Measurements from ENCODE around the gene MAD1L1.
"Not testable (repeated sequence)": the region's sequence is repeated elsewhere in the genome, so short reads cannot be mapped to it uniquely, and the experiment has no call there.

MAD1L1 gene

DNA sequence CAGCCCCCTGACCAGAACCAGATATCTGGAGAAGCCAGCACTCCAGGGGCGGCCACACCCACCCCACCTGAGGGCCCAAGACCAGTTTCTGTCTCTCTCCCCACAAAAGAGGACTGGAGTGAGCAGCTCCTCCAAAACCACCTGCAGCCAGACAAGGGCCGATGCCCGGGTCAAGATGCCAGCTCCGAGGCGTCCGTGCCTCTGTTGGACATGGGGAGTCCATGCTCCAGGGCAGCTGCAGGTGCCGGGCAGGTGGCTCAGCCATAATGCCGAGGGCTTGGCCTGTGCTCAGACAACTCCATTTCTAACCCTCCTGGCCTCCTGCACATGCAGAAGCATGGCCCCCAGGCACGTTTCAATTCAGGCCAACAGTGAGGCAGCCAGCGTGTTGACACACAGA is 234.6 kb downstream of the MAD1L1 start:
- H3K27ac Mint-ChIP-seq = no peak overlapping the region
- no peak overlapping the region for H3K4me3 Mint-ChIP-seq
- TF ChIP-seq, protein P1, sequence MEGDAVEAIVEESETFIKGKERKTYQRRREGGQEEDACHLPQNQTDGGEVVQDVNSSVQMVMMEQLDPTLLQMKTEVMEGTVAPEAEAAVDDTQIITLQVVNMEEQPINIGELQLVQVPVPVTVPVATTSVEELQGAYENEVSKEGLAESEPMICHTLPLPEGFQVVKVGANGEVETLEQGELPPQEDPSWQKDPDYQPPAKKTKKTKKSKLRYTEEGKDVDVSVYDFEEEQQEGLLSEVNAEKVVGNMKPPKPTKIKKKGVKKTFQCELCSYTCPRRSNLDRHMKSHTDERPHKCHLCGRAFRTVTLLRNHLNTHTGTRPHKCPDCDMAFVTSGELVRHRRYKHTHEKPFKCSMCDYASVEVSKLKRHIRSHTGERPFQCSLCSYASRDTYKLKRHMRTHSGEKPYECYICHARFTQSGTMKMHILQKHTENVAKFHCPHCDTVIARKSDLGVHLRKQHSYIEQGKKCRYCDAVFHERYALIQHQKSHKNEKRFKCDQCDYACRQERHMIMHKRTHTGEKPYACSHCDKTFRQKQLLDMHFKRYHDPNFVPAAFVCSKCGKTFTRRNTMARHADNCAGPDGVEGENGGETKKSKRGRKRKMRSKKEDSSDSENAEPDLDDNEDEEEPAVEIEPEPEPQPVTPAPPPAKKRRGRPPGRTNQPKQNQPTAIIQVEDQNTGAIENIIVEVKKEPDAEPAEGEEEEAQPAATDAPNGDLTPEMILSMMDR (IDR thresholded peaks at IDR 0.05) = no peak
- no peaks in the 10 kb centered on the region for H3K9me3 Mint-ChIP-seq
- no peak for DNase-seq
- H3K36me3 Mint-ChIP-seq (ENCODE audit: low read depth) = no peaks in the 10 kb centered on the region
- peaks cover 36% of the 10 kb centered on the region for H3K4me1 Mint-ChIP-seq
- H3K27me3 Mint-ChIP-seq (ENCODE audit: low read depth, poor library complexity) = peaks cover 7% of the 10 kb centered on the region

DNA sequence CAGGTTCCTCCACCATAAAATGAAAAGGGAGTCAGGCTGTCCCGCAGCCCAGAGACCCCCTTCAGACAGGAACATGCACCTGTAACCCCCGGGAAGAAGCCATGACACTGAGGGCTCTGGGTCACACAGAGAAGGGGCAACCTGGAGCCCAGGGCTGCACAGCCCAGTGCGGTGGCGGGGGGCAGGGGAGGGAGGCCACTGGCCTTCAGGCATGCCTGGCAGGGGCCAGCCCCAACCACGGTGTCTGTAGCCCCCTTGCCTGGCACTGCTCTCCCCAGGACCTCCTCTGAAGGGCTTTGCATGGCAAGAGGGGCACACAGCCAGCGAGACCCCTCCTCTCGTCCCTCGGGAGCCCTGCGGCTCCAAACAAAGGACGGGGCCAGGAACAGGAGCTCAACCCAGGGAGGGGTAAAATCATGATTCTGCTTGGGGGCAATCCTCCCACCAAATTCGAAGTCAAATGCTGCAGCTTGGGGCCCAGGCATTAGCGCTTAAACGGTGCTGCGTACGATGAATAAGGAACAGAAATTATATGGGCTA is 235.1 kb downstream of the MAD1L1 start:
- no peaks in the 10 kb centered on the region for H3K36me3 Mint-ChIP-seq (ENCODE audit: low read depth)
- H3K4me1 Mint-ChIP-seq = peaks cover 31% of the 10 kb centered on the region
- DNase-seq = no peak
- no peak overlapping the region for H3K27ac Mint-ChIP-seq
- no peak overlapping the region for H3K4me3 Mint-ChIP-seq
- TF ChIP-seq, protein P1 (IDR thresholded peaks at IDR 0.05) = no peak
- H3K9me3 Mint-ChIP-seq = no peaks in the 10 kb centered on the region
- peaks cover 7% of the 10 kb centered on the region for H3K27me3 Mint-ChIP-seq (ENCODE audit: low read depth, poor library complexity)

DNA sequence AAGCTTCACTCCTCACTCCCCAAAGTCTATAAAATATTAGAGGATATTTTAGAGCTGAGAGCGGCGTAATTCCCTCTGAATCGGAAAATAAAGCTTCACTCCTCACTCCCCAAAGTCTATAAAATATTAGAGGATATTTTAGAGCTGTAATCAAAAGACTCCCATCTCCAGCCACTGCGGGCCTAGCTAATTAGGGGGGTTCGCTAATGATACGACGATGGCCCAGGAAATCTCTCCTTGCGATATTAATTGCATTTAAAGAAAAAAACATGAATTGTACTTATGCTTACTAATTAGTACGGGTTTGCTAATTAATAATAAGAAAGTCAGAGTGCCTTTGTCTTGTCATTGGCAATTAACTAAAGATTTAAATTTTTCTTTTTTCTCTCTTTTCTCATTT is 235.9 kb downstream of the MAD1L1 start:
- Mint-ChIP-seq H3K4me3 (no peak overlapping the region), H3K36me3 (ENCODE audit: low read depth) (no peaks in the 10 kb centered on the region), H3K27me3 (ENCODE audit: low read depth, poor library complexity) (peaks cover 7% of the 10 kb centered on the region), H3K4me1 (peaks cover 23% of the 10 kb centered on the region), H3K9me3 (no peaks in the 10 kb centered on the region), H3K27ac (no peak overlapping the region)
- TF ChIP-seq, protein P1 (IDR thresholded peaks at IDR 0.05) = no peak
- DNase-seq = no peak

DNA sequence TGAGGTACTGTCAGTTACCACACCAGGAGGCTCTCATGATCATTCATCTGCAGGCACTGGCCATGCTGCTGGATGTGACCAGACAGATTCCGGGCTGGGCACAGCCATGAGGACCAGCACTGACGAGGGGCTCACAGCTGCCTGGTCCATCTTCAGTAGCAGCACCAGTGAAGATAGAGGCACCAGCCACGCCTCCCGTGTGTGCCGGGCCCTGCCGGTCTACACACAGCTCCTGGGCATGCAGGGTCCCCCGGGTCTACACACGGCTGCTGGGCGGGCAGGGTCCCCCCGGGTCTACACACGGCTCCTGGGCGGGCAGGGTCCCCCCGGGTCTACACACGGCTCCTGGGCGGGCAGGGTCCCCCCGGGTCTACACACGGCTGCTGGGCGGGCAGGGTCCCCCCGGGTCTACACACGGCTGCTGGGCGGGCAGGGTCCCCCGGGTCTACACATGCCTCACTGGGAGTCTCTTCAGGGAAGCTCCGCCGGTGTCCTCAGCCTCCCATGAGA is 236.8 kb downstream of the MAD1L1 start:
- not testable (repeated sequence) for H3K27ac Mint-ChIP-seq; H3K36me3 Mint-ChIP-seq (ENCODE audit: low read depth); H3K27me3 Mint-ChIP-seq (ENCODE audit: low read depth, poor library complexity); H3K9me3 Mint-ChIP-seq; DNase-seq; H3K4me3 Mint-ChIP-seq
- peaks cover 21% of the 10 kb centered on the region for H3K4me1 Mint-ChIP-seq

DNA sequence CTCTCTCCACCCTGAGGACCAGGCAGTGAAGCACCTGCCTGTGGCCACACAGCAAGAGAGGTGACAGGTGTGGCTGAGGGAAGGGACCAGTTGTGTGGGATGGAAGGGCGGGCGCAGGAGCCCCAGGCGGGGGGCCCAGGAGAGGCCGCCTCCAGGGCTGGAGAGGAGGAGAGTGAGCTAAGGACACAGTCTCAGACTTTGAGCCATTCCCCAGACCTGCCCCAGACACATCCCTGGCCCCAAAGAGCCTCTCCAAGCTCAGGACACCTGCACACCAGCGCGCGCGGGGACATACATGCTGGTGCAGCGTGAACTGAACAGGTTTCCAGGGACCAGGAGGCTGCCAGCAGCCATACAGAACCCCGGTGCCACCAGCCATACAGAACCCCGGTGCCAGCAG is 237.3 kb downstream of the MAD1L1 start:
- H3K36me3 Mint-ChIP-seq (ENCODE audit: low read depth) = no peaks in the 10 kb centered on the region
- no peak overlapping the region for H3K4me3 Mint-ChIP-seq
- TF ChIP-seq, protein P1 (IDR thresholded peaks at IDR 0.05) = no peak
- no peaks in the 10 kb centered on the region for H3K9me3 Mint-ChIP-seq
- H3K27me3 Mint-ChIP-seq (ENCODE audit: low read depth, poor library complexity) = peaks cover 7% of the 10 kb centered on the region
- H3K27ac Mint-ChIP-seq = no peak overlapping the region
- DNase-seq = no peak
- peaks cover 21% of the 10 kb centered on the region for H3K4me1 Mint-ChIP-seq

DNA sequence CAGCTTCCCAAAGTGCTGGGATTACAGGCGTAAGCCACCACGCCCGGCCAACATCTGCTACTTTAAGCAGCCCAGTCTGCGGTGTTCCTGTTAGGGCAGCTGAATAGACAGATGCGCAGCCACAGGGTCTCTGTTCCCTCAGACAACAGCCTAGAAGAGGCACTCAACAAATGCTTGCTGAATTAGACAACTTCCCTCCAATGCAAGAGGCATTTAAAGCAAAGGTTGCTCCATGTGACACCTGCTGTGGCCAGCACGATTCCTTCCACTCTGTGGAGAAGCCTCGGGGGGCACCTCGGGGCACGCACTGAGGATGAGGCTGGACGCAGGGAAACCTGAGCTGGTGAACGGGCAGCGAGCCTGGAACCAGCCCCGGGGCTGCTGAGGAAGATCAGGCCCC is 237.8 kb downstream of the MAD1L1 start:
- no peak for DNase-seq
- TF ChIP-seq, protein P1 (IDR thresholded peaks at IDR 0.05) = no peak
- Mint-ChIP-seq H3K4me3 (no peak overlapping the region), H3K9me3 (no peaks in the 10 kb centered on the region), H3K4me1 (peaks cover 17% of the 10 kb centered on the region), H3K27ac (no peak overlapping the region), H3K27me3 (ENCODE audit: low read depth, poor library complexity) (peaks cover 7% of the 10 kb centered on the region), H3K36me3 (ENCODE audit: low read depth) (no peaks in the 10 kb centered on the region)

Measured in nephron progenitor cell (in vitro differentiated cells).